Fibroblast of the aortic adventitia (primary cell): ENCODE data around the gene FBXL20. TPM values are rescaled to one million over a fixed set of nuclear protein-coding genes. Genes with fewer than 3 reads are reported as not detected.

Experiments
- DNase-seq: peaks from one replicate; pipeline ENCODE4 v3.0.0-alpha.2; 2010; ENCODE audit warnings: low read depth
- H3K4me3 ChIP-seq: 2 replicates; pipeline ENCODE4 v1.5.1; 2011; ENCODE audit warnings: low read depth, mild to moderate bottlenecking, control low read depth, low read length, moderate library complexity
- CTCF ChIP-seq: IDR thresholded peaks from 2 replicates; pipeline ENCODE4 v1.5.1; 2011; ENCODE audit warnings: mild to moderate bottlenecking, low read length, control low read depth, inconsistent platforms; ENCODE audit not compliant: insufficient read depth
- total RNA-seq: library from RNA; depleted of rRNA; stranded (reverse); fragments of >200 nt; gene quantifications from 2 replicates; pipeline ENCODE4 v1.2.3, GENCODE V29; 2012; ENCODE audit warnings: low replicate concordance

FBXL20 gene
- total RNA-seq, 1 donor: 19.4 TPM

- no peak overlapping the region for H3K4me3 ChIP-seq
- no peak for TF ChIP-seq CTCF
- DNase-seq: no peak
These were observed 181.7 kb downstream of the FBXL20 start for GRCh38 chr17:39219647-39220154.

GRCh38 chr17:39218906-39219305 is 182.5 kb downstream of the FBXL20 start:
- no peak overlapping the region for H3K4me3 ChIP-seq
- no peak for DNase-seq

GRCh38 chr17:39217734-39218369 is 183.6 kb downstream of the FBXL20 start:
- H3K4me3 ChIP-seq: no peak overlapping the region
- no peak for TF ChIP-seq CTCF
- no peak for DNase-seq

More at GRCh38 chr17:39218906-39219305, 182.5 kb downstream of the FBXL20 start:
- no peak for TF ChIP-seq CTCF

GRCh38 chr17:39213852-39214251 is 187.6 kb downstream of the FBXL20 start:
- DNase-seq: no peak
- TF ChIP-seq CTCF: no peak
- H3K4me3 ChIP-seq: no peak overlapping the region

- H3K4me3 ChIP-seq: no peak overlapping the region
- no peak for DNase-seq
- TF ChIP-seq CTCF: no peak
These were observed 188.5 kb downstream of the FBXL20 start for GRCh38 chr17:39212841-39213480.

- no peak for DNase-seq
- no peak overlapping the region for H3K4me3 ChIP-seq
- no peak for TF ChIP-seq CTCF
These were observed 189.1 kb downstream of the FBXL20 start for GRCh38 chr17:39212195-39212810.
